ENCODE results near the gene CPPED1. TPM values are rescaled to one million over a fixed set of nuclear protein-coding genes. Genes with fewer than 3 reads are reported as not detected.

The CPPED1 gene
- total RNA-seq, 1 donor from 2014 or later: 15.0 TPM

Other genes starting within 250 kb of the CPPED1 start
- 3.7 and 19.2 TPM in 2 replicates for gene SHISA9, start 97.7 kb upstream of the CPPED1 start, total RNA-seq